NT2/D1 (cell line): ENCODE results near the gene HSPD1.

Experiments
- YY1 ChIP-seq: IDR thresholded peaks from 2 replicates; pipeline ENCODE4 v1.6.1; 2011; ENCODE audit not compliant: insufficient read length, insufficient read depth
- ZNF274 ChIP-seq: IDR thresholded peaks from 2 replicates; pipeline ENCODE4 v1.6.1; 2011; ENCODE audit warnings: mild to moderate bottlenecking, low read depth, low read length

DNA sequence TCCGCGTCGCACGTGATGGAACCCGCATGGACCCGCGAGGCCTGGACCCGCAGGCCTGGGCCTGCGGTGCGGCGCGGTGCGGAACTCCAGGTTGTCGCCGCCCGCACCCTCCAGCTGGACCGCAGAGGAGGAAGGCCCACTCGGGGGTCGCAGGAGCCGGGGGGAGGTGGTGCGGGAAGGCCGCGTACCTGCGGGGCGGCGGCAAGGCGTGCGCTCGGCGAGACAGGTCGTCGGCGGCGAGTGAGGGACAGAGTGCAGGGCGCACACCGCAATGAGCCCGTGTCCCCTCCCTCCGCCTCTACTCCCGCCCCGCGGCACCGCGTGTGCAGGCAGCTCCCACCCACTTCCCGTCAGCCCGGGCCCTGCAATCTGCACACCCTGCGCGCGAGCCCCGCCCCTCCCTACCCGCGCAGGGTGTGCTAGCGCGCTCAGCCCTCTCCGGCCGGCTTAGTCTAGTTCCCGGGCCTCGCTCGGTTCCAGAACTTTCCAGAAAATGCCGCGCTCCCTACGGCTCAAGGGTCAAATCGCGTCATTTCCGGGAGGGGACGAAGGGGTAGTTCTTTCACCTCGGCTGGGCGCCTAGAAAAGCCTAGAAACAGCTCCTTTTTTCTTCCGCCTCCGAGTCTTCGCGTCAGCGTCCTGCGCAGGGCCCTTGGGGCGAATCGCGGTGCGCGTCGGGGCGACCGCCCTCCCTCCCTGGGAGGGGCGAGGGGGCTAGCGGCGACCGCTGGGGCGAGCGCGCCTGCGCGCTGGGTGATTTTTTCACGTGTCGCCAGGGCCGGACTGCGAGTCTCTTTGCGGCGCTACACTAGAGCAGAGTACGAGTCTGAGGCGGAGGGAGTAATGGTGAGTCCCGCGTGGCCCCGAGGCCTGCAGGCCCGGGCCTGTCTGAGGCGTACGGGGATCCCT is at the start of gene HSPD1, which contains the start of gene HSPE1:
- TF ChIP-seq YY1: peak; percentile 12
- TF ChIP-seq ZNF274: no peak
